ENCODE data around the gene NPHP4.

- TF ChIP-seq NFYB (IDR thresholded peaks at IDR 0.05; ENCODE audit: extremely low read depth, insufficient read length) (no peak), ZNF318 (IDR thresholded peaks at IDR 0.05; ENCODE audit: borderline replicate concordance in 1 of 2, low read depth in 1 of 2) (no peak), DACH1 (IDR thresholded peaks at IDR 0.05; ENCODE audit: partially characterized antibody) (no peak), JUNB (CRISPR knock-in tag; conservative IDR thresholded peaks at IDR 0.05) (no peak), RERE (CRISPR knock-in tag; IDR thresholded peaks at IDR 0.05; ENCODE audit: borderline replicate concordance) (no peak), CTCF (IDR thresholded peaks at IDR 0.05 in 2 of 3, conservative IDR thresholded peaks at IDR 0.05 in 1 of 3; ENCODE audit: insufficient read depth in 2 of 3, low read depth in 1 of 3, low read length in 3 of 3) (no peak), NBN (IDR thresholded peaks at IDR 0.05; ENCODE audit: low read depth) (no peak), POLR2A (conservative IDR thresholded peaks at IDR 0.05) (no peak), EZH2 (IDR thresholded peaks at IDR 0.05; ENCODE audit: borderline replicate concordance, low read depth, low read length) (no peak), RBBP5 (IDR thresholded peaks at IDR 0.05; ENCODE audit: borderline replicate concordance, insufficient read depth, low read length, poor library complexity, severe bottlenecking) (no peak), CHD1 (IDR thresholded peaks at IDR 0.05; ENCODE audit: low read length) (no peak)
- TF ChIP-seq, protein P1, sequence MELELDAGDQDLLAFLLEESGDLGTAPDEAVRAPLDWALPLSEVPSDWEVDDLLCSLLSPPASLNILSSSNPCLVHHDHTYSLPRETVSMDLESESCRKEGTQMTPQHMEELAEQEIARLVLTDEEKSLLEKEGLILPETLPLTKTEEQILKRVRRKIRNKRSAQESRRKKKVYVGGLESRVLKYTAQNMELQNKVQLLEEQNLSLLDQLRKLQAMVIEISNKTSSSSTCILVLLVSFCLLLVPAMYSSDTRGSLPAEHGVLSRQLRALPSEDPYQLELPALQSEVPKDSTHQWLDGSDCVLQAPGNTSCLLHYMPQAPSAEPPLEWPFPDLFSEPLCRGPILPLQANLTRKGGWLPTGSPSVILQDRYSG (tag; conservative IDR thresholded peaks at IDR 0.05; ENCODE audit: low read depth) = no peak
Measured at GRCh38 chr1:5908461-5909375, 83.5 kb downstream of the NPHP4 start.
